ENCODE results near the gene TMEM212. TPM values are rescaled to one million over a fixed set of nuclear protein-coding genes. Genes with fewer than 3 reads are reported as not detected.

Gene TMEM212
- total RNA-seq, 2 experiments from 2014 or later = not detected

- Mint-ChIP-seq H3K4me3 (no peak overlapping the region), H3K9me3 (no peaks in the 10 kb centered on the region), H3K4me1 (ENCODE audit: low read depth) (no peaks in the 10 kb centered on the region), H3K27ac (no peak overlapping the region), H3K27me3 (no peaks in the 10 kb centered on the region), H3K36me3 (ENCODE audit: low read depth) (no peaks in the 10 kb centered on the region)
- DNase-seq (peak in 2 of 14 experiments; percentile 20 to 27), ATAC-seq (ENCODE audit: poor library complexity) (no peak)
- Histone ChIP-seq H3K27me3 (ENCODE audit: control insufficient read depth in 1 of 2, insufficient read depth in 2 of 2, low read length in 2 of 2) (peaks cover 0 to 4% of the 10 kb centered on the region in 2 experiments), H3K4me3 (ENCODE audit: low read length) (no peak overlapping the region), H3K9me3 (ENCODE audit: control insufficient read depth in 1 of 2, insufficient read depth in 1 of 2, low read length in 2 of 2) (no peaks in the 10 kb centered on the region), H3K36me3 (ENCODE audit: insufficient read depth, low read length) (no peaks in the 10 kb centered on the region), H3K27ac (ENCODE audit: low read depth in 1 of 2, low read length in 2 of 2) (no peak overlapping the region), H3K4me1 (ENCODE audit: insufficient read depth, low read length) (peaks cover 3% of the 10 kb centered on the region)
- POLR2A ChIA-PET = no interaction called here
- intact Hi-C loops (cut with DNase I, micrococcal nuclease) = no loop called here
- CTCF ChIA-PET = interaction anchor here (0.7 kb wide), 1 partner anchor 12 kb away, joined by 3 read pairs; no protein-coding TSS in a partner anchor
- no peak for TF ChIP-seq CTCF (IDR thresholded peaks at IDR 0.05)
Measured at GRCh38 chr3:171833789-171834460, 9.2 kb upstream of the TMEM212 start.

GRCh38 chr3:171834461-171834801, 8.7 kb upstream of the TMEM212 start:
- no peak for ATAC-seq (ENCODE audit: poor library complexity)
- no peaks in the 10 kb centered on the region for H3K36me3 Mint-ChIP-seq (ENCODE audit: low read depth)
- no peak for TF ChIP-seq CTCF (IDR thresholded peaks at IDR 0.05)
- H3K27ac Mint-ChIP-seq = no peak overlapping the region
- POLR2A ChIA-PET = no interaction called here
- no peak overlapping the region for H3K4me3 Mint-ChIP-seq
- no peaks in the 10 kb centered on the region for H3K27me3 Mint-ChIP-seq
- H3K4me1 Mint-ChIP-seq (ENCODE audit: low read depth) = no peaks in the 10 kb centered on the region
- H3K9me3 Mint-ChIP-seq = no peaks in the 10 kb centered on the region
- no peak for DNase-seq
- Histone ChIP-seq H3K4me1 (ENCODE audit: insufficient read depth, low read length) (peaks cover 3% of the 10 kb centered on the region), H3K9me3 (ENCODE audit: control insufficient read depth in 1 of 2, insufficient read depth in 1 of 2, low read length in 2 of 2) (no peaks in the 10 kb centered on the region), H3K36me3 (ENCODE audit: insufficient read depth, low read length) (no peaks in the 10 kb centered on the region), H3K27me3 (ENCODE audit: control insufficient read depth in 1 of 2, insufficient read depth in 2 of 2, low read length in 2 of 2) (peaks cover 0 to 4% of the 10 kb centered on the region in 2 experiments), H3K27ac (ENCODE audit: low read depth in 1 of 2, low read length in 2 of 2) (no peak overlapping the region), H3K4me3 (ENCODE audit: low read length) (no peak overlapping the region)
- intact Hi-C loops (cut with DNase I, micrococcal nuclease) = no loop called here
- CTCF ChIA-PET = no interaction called here

- Mint-ChIP-seq H3K4me3 (no peak overlapping the region), H3K9me3 (no peaks in the 10 kb centered on the region), H3K36me3 (ENCODE audit: low read depth) (no peaks in the 10 kb centered on the region), H3K27ac (no peak overlapping the region), H3K4me1 (ENCODE audit: low read depth) (no peaks in the 10 kb centered on the region), H3K27me3 (no peaks in the 10 kb centered on the region)
- no peak overlapping the region for H3K4me3 ChIP-seq (ENCODE audit: low read length)
- TF ChIP-seq CTCF (IDR thresholded peaks at IDR 0.05) = no peak
- ATAC-seq (ENCODE audit: poor library complexity) (no peak), DNase-seq (peak in 1 of 14 experiments; percentile 46)
- no peaks in the 10 kb centered on the region for H3K4me1 ChIP-seq (ENCODE audit: insufficient read depth, low read length)
- H3K27me3 ChIP-seq (ENCODE audit: control insufficient read depth in 1 of 2, insufficient read depth in 2 of 2, low read length in 2 of 2) = peaks cover 0 to 4% of the 10 kb centered on the region in 2 experiments
- CTCF ChIA-PET = no interaction called here
- H3K36me3 ChIP-seq (ENCODE audit: insufficient read depth, low read length) = no peaks in the 10 kb centered on the region
- no peak overlapping the region for H3K27ac ChIP-seq (ENCODE audit: low read depth in 1 of 2, low read length in 2 of 2)
- no peaks in the 10 kb centered on the region for H3K9me3 ChIP-seq (ENCODE audit: control insufficient read depth in 1 of 2, insufficient read depth in 1 of 2, low read length in 2 of 2)
- intact Hi-C loops (cut with DNase I, micrococcal nuclease) = no loop called here
- POLR2A ChIA-PET = no interaction called here
Measured at GRCh38 chr3:171835116-171835515, 8.0 kb upstream of the TMEM212 start.

Data from CD4-positive, alpha-beta T cell (primary cell).